ENCODE data around the gene MIGA2. TPM values are rescaled to one million over a fixed set of nuclear protein-coding genes. Genes with fewer than 3 reads are reported as not detected.
A peak's percentile ranks its signal among the peaks of the same experiment; 100 is the strongest.

Gene MIGA2
- total and polyA plus RNA-seq, 7 donors, result 8.4 to 18.1 (median 13.7) TPM

DNA sequence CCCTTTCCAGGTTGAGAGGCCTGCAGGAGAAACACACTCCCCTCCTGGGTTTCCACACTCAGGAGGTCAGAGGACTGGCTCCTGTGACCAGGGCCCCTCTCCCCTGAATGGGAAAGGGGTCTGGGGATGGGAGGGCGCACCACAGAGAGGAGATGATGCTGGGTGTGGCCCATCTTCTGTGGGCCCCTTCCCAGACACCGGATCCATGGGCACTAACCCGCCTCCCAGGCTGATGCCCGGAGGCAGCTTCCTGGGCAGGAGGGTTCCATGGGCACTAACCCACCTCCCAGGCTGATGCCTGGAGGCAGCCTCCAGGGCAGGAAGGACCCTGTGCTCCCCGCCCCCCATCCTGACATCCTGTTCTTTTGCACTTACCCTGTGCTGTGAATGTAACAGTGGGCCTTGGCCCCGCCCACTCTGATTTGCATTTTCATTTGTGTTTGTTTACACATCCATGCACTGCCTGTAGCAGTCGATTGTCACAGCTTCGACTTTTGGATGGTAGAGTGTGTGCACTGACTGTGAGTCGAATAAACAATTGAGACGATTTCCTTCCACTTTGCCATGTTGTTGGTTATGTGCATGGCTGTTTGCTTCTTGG is 35.2 kb downstream of the MIGA2 start:
- Histone ChIP-seq H3K4me1 (no peaks in the 10 kb centered on the region), H3K9me3 (no peaks in the 10 kb centered on the region), H3K27me3 (ENCODE audit: insufficient read depth in 3 of 3, low read length in 2 of 3) (no peaks in the 10 kb centered on the region), H3K36me3 (ENCODE audit: insufficient read depth in 1 of 2, low read depth in 1 of 2) (peaks cover 3 to 32% of the 10 kb centered on the region in 2 donors), H3K4me3 (no peak overlapping the region), H3K27ac (no peak overlapping the region)
- peak in 1 of 4 donors; percentile 2 for ATAC-seq
- TF ChIP-seq, protein P1, sequence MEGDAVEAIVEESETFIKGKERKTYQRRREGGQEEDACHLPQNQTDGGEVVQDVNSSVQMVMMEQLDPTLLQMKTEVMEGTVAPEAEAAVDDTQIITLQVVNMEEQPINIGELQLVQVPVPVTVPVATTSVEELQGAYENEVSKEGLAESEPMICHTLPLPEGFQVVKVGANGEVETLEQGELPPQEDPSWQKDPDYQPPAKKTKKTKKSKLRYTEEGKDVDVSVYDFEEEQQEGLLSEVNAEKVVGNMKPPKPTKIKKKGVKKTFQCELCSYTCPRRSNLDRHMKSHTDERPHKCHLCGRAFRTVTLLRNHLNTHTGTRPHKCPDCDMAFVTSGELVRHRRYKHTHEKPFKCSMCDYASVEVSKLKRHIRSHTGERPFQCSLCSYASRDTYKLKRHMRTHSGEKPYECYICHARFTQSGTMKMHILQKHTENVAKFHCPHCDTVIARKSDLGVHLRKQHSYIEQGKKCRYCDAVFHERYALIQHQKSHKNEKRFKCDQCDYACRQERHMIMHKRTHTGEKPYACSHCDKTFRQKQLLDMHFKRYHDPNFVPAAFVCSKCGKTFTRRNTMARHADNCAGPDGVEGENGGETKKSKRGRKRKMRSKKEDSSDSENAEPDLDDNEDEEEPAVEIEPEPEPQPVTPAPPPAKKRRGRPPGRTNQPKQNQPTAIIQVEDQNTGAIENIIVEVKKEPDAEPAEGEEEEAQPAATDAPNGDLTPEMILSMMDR (IDR thresholded peaks at IDR 0.05), result no peak
- 66 to 74% (median 68%) methylated on average over 10 of the region's 10 CpGs for WGBS, 3 donors
- intact Hi-C loops (cut with DNase I), result loop anchor here in 1 of 2 donors (5.0 kb wide), 1 partner anchor 34 kb away; the partner anchor contains the start of gene MIGA2
- DNase-seq, result no peak

DNA sequence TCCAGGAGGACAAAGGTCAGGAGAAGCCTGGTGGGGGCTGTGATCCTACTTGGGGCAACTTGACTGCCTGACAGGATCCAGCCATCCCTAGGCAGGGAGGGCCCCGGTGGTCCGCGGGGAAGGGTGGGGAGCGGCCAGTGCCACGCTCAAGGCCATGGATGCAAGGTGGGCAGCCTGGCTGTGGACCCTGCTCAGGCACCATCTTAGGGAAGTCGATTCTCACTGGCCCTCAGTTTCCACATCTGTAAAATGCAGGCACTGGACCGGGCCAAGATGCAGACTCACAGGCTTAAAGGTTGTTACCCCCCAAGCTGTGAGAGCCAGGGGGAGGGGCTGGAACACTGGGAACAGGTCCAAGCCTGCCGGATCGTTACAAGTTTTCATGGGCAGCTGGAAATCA is 35.7 kb downstream of the MIGA2 start:
- WGBS, 3 donors, result 63 to 77% (median 64%) methylated on average over 9 of the region's 9 CpGs

DNA sequence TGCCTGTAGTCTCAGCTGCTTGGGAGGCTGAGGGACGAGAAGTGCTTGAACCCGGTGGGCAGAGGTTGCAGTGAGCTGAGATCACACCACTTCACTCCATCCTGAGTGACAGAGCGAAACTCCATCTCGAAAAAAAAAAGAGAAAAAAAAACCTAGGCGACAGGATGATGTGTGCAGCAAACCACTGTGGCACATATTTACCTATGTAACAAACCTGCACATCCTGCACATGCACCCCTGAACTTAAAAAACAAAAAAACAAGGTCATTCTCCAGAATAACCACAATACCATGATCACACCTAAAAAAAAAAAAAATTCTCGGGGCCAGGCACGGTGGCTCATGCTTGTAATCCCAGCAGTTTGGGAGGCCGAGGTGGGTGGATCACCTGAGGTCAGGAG is 37.0 kb downstream of the MIGA2 start:
- Histone ChIP-seq H3K36me3 (ENCODE audit: insufficient read depth in 1 of 2, low read depth in 1 of 2) (peaks cover 0 to 17% of the 10 kb centered on the region in 2 donors), H3K4me3 (no peak overlapping the region), H3K9me3 (no peaks in the 10 kb centered on the region), H3K27ac (no peak overlapping the region), H3K4me1 (no peaks in the 10 kb centered on the region), H3K27me3 (ENCODE audit: insufficient read depth in 3 of 3, low read length in 2 of 3) (no peaks in the 10 kb centered on the region)
- ATAC-seq (no peak), DNase-seq (no peak)
- 85 to 96% (median 93%) methylated on average over 8 of the region's 8 CpGs for WGBS, 3 donors
- TF ChIP-seq, protein P1 (IDR thresholded peaks at IDR 0.05), result no peak
- intact Hi-C loops (cut with DNase I), result loop anchor here in 1 of 2 donors (5.0 kb wide), 1 partner anchor 36 kb away; the partner anchor contains the start of gene MIGA2

More for the DNA sequence above, 35.7 kb downstream of the MIGA2 start:
- H3K9me3 ChIP-seq, result no peaks in the 10 kb centered on the region
- H3K36me3 ChIP-seq (ENCODE audit: insufficient read depth in 1 of 2, low read depth in 1 of 2), result peaks cover 3 to 29% of the 10 kb centered on the region in 2 donors
- DNase-seq, result no peak
- ATAC-seq, result no peak
- TF ChIP-seq, protein P1 (IDR thresholded peaks at IDR 0.05), result no peak
- H3K27ac ChIP-seq, result no peak overlapping the region
- H3K27me3 ChIP-seq (ENCODE audit: insufficient read depth in 3 of 3, low read length in 2 of 3), result no peaks in the 10 kb centered on the region
- H3K4me3 ChIP-seq, result no peak overlapping the region
- H3K4me1 ChIP-seq, result no peaks in the 10 kb centered on the region
- intact Hi-C loops (cut with DNase I), result loop anchor here in 1 of 2 donors (5.0 kb wide), 1 partner anchor 35 kb away; the partner anchor contains the start of gene MIGA2

DNA sequence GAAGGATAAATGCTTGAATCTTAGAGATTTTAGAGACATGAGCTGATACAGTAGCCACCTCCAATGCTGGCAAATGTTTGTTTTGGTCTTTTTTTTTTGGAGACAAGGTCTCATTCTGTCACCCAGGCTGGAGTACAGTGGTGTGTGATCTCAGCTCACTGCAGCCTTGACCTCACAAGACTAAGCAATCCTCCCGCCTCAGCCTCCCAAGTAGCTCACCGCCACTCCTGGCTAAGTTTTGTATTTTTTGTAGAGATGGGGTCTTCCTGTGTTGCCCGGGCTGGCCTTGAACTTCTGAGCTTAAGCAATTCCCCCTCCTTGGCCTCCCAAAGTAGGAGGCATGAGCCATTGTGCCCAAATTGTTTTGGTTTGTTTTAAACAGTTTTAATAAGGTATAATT is 37.7 kb downstream of the MIGA2 start:
- DNase-seq, result no peak
- TF ChIP-seq, protein P1 (IDR thresholded peaks at IDR 0.05), result no peak
- Histone ChIP-seq H3K4me1 (no peaks in the 10 kb centered on the region), H3K36me3 (ENCODE audit: insufficient read depth in 1 of 2, low read depth in 1 of 2) (peaks cover 0 to 10% of the 10 kb centered on the region in 2 donors), H3K27me3 (ENCODE audit: insufficient read depth in 3 of 3, low read length in 2 of 3) (no peaks in the 10 kb centered on the region), H3K4me3 (no peak overlapping the region), H3K27ac (no peak overlapping the region), H3K9me3 (no peaks in the 10 kb centered on the region)
- ATAC-seq, result no peak
- intact Hi-C loops (cut with DNase I), result loop anchor here in 1 of 2 donors (5.0 kb wide), 1 partner anchor 37 kb away; the partner anchor contains the start of gene MIGA2
- WGBS, 3 donors, result 85 to 90% (median 87%) methylated on average over 3 of the region's 3 CpGs
